Skeletal muscle tissue (tissue), 4 donors: Measurements from ENCODE around the gene CCDC8. TPM values are rescaled to one million over a fixed set of nuclear protein-coding genes. Genes with fewer than 3 reads are reported as not detected.

Experiments
- H3K27ac ChIP-seq: one replicate; pipeline ENCODE4 v1.7.0; 2013; ENCODE audit warnings: mild to moderate bottlenecking, low read depth, low read length, inconsistent platforms
- H3K27me3 ChIP-seq, 3 donors: one replicate each; pipeline ENCODE4 v1.7.0; 2013; ENCODE audit warnings: low read length in 3 of 3; ENCODE audit not compliant: control insufficient read depth in 3 of 3, insufficient read depth in 3 of 3
- H3K36me3 ChIP-seq, 3 donors: one replicate each; pipeline ENCODE4 v1.7.0; 2013; ENCODE audit warnings: low read length in 3 of 3; ENCODE audit not compliant: control insufficient read depth in 3 of 3, insufficient read depth in 3 of 3
- H3K4me1 ChIP-seq, 3 donors: one replicate each; pipeline ENCODE4 v1.7.0; 2013; ENCODE audit warnings: low read length in 3 of 3, mild to moderate bottlenecking in 3 of 3; ENCODE audit not compliant: control insufficient read depth in 3 of 3, insufficient read depth in 3 of 3
- H3K4me3 ChIP-seq, 3 donors: one replicate each; pipeline ENCODE4 v1.7.0; 2013; ENCODE audit warnings: low read length in 3 of 3
- H3K9ac ChIP-seq, 3 donors: one replicate each; pipeline ENCODE4 v1.7.0; 2013; ENCODE audit warnings: low read length in 3 of 3, mild to moderate bottlenecking in 3 of 3, moderate library complexity in 2 of 3, low read depth in 1 of 3
- H3K9me3 ChIP-seq, 3 donors: one replicate each; pipeline ENCODE4 v1.7.0; 2013; ENCODE audit warnings: low read length in 3 of 3; ENCODE audit not compliant: control insufficient read depth in 3 of 3
- total RNA-seq: library from RNA; depleted of rRNA; stranded (reverse); fragments of >200 nt; gene quantifications from one replicate; pipeline ENCODE4 v1.2.3, GENCODE V29; 2014
- donor health status: Osteomylitis.

The CCDC8 gene, protein sequence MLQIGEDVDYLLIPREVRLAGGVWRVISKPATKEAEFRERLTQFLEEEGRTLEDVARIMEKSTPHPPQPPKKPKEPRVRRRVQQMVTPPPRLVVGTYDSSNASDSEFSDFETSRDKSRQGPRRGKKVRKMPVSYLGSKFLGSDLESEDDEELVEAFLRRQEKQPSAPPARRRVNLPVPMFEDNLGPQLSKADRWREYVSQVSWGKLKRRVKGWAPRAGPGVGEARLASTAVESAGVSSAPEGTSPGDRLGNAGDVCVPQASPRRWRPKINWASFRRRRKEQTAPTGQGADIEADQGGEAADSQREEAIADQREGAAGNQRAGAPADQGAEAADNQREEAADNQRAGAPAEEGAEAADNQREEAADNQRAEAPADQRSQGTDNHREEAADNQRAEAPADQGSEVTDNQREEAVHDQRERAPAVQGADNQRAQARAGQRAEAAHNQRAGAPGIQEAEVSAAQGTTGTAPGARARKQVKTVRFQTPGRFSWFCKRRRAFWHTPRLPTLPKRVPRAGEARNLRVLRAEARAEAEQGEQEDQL
- total RNA-seq = 67.8 TPM

DNA sequence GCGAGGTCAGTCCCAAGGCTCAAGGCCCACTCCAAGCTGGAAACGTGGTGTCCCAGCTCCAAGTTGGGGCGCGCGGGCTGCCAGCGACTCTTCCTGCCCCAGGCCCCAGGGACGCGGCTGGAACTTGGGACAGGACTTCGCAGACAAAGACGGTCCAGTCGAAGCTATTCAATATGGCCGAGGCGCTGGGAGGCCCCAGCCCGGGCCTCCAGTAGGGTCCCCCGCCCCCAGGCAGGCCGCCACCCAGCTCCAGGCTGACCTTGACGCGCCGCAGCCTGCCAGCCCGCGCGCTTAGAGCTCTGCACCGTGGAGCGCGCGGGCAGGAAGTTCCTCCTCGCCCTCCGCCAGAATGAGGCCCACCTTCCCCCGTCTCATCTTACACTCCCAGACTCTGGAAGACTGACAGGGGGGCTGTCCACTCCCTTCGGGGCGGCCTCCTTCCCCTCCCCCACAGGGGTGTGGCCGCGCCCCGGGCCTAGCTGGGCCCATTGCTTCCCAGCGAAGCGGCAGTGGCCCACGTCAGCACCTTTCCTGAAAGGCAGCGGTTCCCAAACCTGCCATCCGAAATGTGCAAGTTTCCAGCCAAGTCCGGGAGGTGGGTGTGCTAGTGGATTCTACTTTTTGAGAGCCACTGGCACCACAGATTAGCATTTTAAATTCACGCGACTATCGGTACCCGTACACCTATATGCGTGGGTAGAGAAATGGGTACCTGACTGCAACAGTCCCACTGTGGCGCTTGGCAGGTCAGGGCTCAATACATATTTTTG lies at the start of gene CCDC8:
CCDC8 (minus strand) TSS at position 303 of the 770 bp plus-strand sequence. CDS start 754 bp downstream, outside the sequence.
- H3K27me3 ChIP-seq = peaks cover 31 to 59% (median 53%) of the 10 kb centered on the region in 3 donors
- no peaks in the 10 kb centered on the region for H3K9me3 ChIP-seq
- peaks cover 0 to 2% (median 0%) of the 10 kb centered on the region in 3 donors for H3K36me3 ChIP-seq
- H3K4me1 ChIP-seq = peaks cover 8 to 12% (median 10%) of the 10 kb centered on the region in 3 donors
- peak within 1 kb of the TSS in 2 of 3 donors; percentile 65 to 74 for H3K9ac ChIP-seq
- H3K4me3 ChIP-seq = peak within 1 kb of the TSS; percentile 61 to 73 (median 70)
- peak within 1 kb of the TSS; percentile 54 for H3K27ac ChIP-seq

DNA sequence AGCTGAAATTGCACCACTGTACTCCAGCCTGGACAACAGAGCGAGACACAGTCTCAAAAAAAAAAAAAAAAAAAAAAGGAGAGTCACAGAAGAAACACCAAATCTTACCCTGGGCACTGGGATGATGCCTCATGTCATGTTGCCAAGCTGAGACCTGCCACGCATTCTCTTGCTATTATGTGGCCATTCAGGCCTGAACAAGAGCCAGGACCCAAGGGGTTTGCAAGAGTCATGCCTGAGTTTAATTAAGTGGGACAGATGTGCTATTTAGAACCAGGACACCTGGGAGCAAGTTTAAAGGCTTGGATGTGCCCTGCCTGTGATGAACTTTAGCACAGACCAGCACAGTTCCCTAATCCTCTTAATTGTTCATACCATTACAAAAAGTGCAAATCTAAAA lies 48.2 kb upstream of the CCDC8 start:
- Histone ChIP-seq H3K27ac (no peak overlapping the region), H3K36me3 (no peaks in the 10 kb centered on the region), H3K9ac (no peak overlapping the region), H3K4me3 (no peak overlapping the region), H3K9me3 (no peaks in the 10 kb centered on the region), H3K27me3 (no peaks in the 10 kb centered on the region), H3K4me1 (no peaks in the 10 kb centered on the region)

DNA sequence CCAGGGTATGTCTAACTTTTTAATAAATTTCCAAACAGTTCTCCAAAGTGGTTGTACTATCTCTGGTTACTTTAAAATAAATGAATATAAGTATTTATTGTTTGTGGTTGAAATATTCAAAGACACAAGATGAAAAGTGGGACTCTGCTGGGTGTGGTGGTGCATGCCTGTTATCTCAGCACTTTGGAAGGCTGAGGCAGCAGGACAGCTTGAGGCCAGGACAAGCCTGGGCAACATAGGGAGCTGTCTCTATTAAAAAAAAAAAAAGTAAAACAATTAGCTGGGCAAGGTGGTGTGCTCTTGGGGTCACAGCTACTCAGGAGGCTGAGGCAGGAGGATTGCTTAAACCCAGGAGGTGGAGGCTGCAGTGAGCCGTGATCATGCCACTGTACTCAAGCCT lies 47.6 kb upstream of the CCDC8 start:
- Histone ChIP-seq H3K9ac (no peak overlapping the region), H3K27ac (no peak overlapping the region), H3K36me3 (no peaks in the 10 kb centered on the region)

DNA sequence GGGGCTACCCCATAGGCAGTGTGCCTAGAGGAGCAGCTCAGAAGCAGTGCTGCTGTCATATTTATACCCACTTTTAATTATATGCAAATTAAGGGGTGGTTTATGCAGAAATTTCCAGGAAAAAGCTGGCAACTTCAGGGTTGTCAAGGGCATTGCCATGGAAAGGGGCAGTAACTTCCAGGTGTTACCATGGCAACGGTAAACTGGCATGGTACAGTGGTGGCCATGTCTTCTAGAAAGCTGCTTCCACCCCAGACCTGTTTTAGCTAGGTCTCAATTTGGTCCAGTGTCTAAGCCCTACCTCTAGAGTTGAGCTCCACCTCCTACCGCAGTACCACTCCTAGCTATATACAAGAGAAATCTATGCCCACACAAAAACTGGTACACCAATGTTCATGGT lies 46.7 kb upstream of the CCDC8 start:
- no peaks in the 10 kb centered on the region for H3K27me3 ChIP-seq
- no peaks in the 10 kb centered on the region for H3K4me1 ChIP-seq
- no peaks in the 10 kb centered on the region for H3K36me3 ChIP-seq
- no peaks in the 10 kb centered on the region for H3K9me3 ChIP-seq
- no peak overlapping the region for H3K9ac ChIP-seq
- no peak overlapping the region for H3K4me3 ChIP-seq
- H3K27ac ChIP-seq = no peak overlapping the region

More for the DNA sequence above, 47.6 kb upstream of the CCDC8 start:
- no peaks in the 10 kb centered on the region for H3K27me3 ChIP-seq
- no peak overlapping the region for H3K4me3 ChIP-seq
- no peaks in the 10 kb centered on the region for H3K4me1 ChIP-seq
- no peaks in the 10 kb centered on the region for H3K9me3 ChIP-seq

DNA sequence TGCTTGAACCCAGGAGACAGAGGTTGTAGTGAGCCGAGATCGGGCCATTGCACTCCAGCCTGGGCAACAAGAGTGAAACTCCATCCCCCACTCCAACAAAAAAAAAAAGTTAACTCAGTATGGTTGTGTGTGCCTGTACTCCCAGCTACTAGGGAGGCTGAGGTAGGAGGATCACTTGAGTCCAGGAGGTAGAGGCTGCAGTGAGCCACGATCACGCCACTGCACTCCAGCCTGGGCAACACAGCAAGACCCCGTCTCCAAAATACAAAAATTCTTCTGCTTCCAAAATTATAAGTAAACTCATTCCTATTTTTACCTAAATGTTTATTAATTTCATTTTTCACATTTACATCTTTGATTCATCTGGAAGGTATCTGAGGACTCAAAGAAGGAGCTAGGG lies 43.6 kb upstream of the CCDC8 start:
- Histone ChIP-seq H3K27ac (no peak overlapping the region), H3K27me3 (no peaks in the 10 kb centered on the region), H3K36me3 (no peaks in the 10 kb centered on the region), H3K4me1 (no peaks in the 10 kb centered on the region), H3K9ac (no peak overlapping the region), H3K9me3 (no peaks in the 10 kb centered on the region), H3K4me3 (no peak overlapping the region)

DNA sequence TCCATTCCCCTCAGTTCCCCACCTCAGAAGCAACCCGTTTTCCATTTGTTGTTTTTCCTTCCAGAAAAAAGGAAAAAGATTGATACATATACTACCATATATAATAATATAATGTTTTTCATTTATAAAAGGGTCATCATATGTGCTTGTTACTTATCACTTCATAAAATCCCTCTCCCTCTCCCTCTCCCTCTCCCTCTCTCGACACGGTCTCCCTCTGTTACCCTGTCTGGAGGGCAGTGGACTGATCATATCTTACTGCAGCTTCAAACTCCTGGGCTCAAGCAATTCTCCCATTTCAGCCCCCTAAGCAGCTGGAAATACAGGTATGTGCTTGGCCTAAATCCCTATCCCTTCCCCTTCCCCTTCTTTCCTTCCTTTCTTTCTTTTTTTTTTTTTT lies 40.9 kb upstream of the CCDC8 start:
- Histone ChIP-seq H3K27ac (no peak overlapping the region), H3K36me3 (no peaks in the 10 kb centered on the region), H3K4me1 (peaks cover 0 to 4% (median 0%) of the 10 kb centered on the region in 3 donors), H3K9ac (no peak overlapping the region), H3K4me3 (no peak overlapping the region), H3K9me3 (no peaks in the 10 kb centered on the region), H3K27me3 (no peaks in the 10 kb centered on the region)

DNA sequence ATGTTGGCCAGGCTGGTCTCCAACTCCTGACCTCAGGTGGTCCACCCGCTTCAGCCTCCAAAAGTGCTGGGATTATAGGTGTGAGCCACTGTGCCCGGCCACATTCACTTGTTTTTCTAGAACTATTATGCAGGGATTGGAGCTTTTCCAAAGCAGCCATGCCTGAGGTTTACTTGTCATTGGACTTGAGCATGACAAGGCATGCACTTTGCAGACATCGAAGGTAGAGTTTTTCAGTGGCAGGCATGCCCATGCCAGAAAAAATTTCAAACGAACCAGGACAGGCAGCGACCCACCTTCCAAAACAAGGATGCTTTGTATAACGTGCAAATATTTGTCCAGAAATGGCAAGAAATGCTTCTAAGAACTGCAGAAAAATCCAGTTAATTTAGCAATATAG lies 40.3 kb upstream of the CCDC8 start:
- Histone ChIP-seq H3K4me3 (no peak overlapping the region), H3K27me3 (no peaks in the 10 kb centered on the region), H3K9ac (no peak overlapping the region)

DNA sequence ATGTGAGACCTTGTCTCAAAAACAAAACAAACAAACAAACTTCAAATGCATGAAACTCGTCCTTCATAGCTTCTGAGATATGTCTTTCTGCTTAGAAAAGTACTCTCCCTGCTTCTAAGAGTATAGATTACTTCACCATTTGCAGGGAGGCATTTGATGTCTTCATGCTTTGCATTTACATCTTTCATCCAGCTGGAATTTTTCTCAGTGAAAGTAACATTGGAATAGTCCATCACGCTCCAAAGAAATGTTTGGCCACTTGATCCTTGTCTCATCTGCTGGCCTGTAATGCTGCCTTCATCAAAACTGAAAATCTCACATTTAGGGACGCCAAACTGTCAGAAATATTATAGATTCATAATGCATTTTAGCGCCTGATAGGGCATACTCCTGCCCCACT lies 38.8 kb upstream of the CCDC8 start:
- Histone ChIP-seq H3K27ac (peak overlapping the region; percentile 54), H3K9ac (no peak overlapping the region), H3K27me3 (no peaks in the 10 kb centered on the region), H3K4me3 (no peak overlapping the region), H3K36me3 (no peaks in the 10 kb centered on the region), H3K4me1 (peaks cover 0 to 4% (median 0%) of the 10 kb centered on the region in 3 donors), H3K9me3 (no peaks in the 10 kb centered on the region)

More for the DNA sequence above, 40.3 kb upstream of the CCDC8 start:
- no peak overlapping the region for H3K27ac ChIP-seq
- H3K4me1 ChIP-seq = peaks cover 0 to 4% (median 0%) of the 10 kb centered on the region in 3 donors
- no peaks in the 10 kb centered on the region for H3K36me3 ChIP-seq
- H3K9me3 ChIP-seq = no peaks in the 10 kb centered on the region

DNA sequence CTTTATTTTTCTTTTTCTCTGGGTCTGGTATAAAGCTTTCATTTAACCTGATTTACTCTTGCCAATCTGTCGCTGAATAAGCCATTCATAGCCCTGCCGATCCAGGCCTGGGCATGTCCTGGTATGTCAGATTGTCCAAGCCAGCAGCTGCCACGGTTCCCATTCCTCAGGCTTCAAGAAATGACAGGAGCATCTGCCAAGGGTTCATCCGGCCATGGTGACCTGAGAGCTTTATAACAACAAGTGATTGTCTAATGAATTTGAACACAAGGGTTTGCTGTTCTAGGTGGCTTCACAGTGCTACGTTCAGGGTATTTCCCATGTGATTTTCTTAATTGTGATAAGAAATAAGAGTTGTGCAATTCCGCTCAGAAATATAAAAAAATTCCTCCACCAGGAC lies 38.0 kb upstream of the CCDC8 start:
- H3K4me1 ChIP-seq = peaks cover 0 to 4% (median 0%) of the 10 kb centered on the region in 3 donors
- no peaks in the 10 kb centered on the region for H3K36me3 ChIP-seq
- no peaks in the 10 kb centered on the region for H3K9me3 ChIP-seq
- H3K9ac ChIP-seq = peak overlapping the region in 1 of 3 donors; percentile 47
- H3K27ac ChIP-seq = peak overlapping the region; percentile 54
- no peaks in the 10 kb centered on the region for H3K27me3 ChIP-seq
- no peak overlapping the region for H3K4me3 ChIP-seq

DNA sequence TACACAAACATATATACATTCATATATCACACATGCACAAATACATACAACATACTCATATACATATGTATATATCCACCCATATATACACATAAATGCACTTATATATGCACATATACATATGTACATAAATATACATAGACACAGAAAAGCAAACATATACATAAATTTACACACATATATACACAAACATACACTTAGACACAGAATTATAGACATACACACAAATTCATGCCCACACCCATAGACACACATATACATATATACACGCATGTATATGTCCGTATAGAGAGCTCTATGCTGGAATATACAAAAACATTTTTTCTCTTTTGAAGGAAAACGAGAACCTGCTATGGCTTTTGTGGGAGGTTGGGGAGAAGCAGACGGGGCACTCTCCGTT lies 37.4 kb upstream of the CCDC8 start:
- Histone ChIP-seq H3K36me3 (no peaks in the 10 kb centered on the region), H3K9ac (no peak overlapping the region), H3K27ac (peak overlapping the region; percentile 54), H3K27me3 (no peaks in the 10 kb centered on the region), H3K9me3 (no peaks in the 10 kb centered on the region), H3K4me3 (no peak overlapping the region), H3K4me1 (peaks cover 0 to 4% (median 0%) of the 10 kb centered on the region in 3 donors)
